Globus pallidus (tissue), 1 donor: ENCODE data around the gene SLC46A2.

ENCODE experiments used
- DNase-seq: peaks from one replicate; pipeline ENCODE4 v3.0.0-alpha.2; 2015; ENCODE audit warnings: low spot score

SLC46A2 gene

DNA sequence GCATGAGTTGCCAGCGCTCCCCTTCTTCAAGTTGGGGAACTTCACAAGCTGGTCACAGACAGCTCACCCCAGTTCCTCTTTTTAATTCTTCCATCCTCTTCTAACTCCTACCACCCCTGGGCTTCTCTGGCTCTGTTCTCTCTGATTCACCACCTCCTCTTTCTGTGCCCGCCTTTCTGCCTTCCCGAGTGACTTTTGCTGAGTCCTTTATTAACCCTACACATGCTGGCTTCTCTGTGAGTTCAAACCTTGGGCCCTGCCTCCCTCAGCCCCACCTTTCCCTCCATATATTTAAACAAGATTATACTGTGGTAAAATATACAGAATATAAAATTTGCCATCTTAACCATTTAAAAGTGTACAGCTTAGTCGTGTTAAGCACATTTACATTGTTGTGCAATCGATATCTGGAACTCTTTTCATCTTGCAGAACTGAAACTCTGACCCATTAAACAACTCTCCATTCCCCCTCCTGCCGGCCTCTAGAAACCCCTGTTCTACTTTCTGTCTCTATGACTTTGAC is 32.0 kb downstream of the SLC46A2 start:
- peak; percentile 55 for DNase-seq

DNA sequence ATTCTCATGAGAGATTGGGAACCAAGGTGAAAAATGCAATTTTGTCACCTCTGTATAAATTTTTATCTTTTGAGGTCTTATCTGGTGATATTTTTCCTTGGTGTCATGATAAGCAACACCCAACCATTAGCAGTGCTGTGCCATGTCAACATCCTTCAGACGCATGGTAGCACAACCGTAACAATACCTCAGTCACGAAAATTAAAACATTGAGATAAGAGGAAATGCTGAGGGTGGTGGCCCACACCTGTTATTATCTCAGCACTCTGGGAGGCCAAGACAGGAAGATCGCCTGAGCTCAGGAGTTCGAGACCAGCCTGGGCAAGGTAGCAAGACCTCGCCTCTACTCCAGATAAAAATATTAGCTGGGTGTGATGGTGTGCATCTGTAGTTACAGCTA is 32.7 kb downstream of the SLC46A2 start:
- DNase-seq: no peak

DNA sequence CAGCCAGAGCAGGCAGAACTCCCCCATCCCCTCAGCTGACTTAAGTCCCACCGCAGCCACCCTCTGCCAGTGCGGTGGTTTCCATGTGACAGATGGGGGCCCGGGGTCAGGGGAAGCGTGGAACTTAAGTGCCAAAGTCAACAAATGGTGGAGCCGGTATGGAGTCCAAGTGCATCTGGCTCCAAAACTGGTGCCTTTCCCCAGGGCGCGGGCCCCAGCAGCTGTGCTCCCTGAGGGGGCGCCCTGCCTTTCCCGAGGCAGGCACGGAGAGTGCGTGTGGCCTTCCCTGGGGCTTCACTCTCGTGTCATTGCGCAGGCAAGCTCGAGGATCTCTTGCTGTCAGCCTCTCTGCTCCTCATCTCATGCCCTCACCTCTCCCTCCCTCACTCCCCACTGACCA is 33.8 kb downstream of the SLC46A2 start:
- DNase-seq: no peak

DNA sequence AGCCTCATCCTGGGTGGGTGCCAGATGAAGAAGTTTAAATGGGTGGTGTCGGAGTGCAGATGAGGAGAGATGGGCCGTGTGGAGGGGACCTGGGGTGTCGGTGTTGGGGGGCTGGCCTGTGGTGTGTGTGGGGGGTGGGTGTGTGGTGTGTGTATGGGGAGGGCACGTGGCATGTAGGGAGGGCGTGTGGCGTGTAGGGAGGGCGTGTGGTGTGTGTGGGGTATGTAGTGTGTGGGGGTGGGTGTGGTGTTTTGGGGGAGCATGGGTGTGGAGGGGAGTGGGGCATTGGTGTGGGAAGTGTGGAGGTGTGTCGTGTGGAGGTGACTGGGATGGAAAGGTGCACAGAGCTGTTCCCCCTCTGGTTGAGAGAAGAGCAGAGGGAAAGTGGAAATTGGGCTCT is 34.5 kb downstream of the SLC46A2 start:
- no peak for DNase-seq

DNA sequence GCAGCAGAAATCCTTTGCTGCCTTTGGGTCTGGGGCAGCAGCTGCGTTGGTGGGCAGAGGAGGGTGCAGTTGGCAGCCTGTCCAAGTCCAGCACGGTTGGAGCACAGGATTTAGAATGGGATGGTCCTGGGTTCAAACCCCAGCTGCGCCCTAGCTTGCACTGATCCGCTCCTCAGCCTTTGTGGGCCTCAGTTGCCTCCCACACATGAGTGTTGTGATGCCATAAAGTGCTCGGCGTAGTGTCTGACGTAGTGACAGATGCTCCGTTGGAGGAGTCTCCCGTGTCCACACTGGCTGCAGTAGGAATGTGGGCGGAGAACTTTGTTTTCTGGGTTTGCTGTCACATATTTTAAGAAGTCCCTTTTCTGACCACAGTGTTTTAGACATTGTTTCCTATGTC is 36.0 kb downstream of the SLC46A2 start:
- DNase-seq: no peak

DNA sequence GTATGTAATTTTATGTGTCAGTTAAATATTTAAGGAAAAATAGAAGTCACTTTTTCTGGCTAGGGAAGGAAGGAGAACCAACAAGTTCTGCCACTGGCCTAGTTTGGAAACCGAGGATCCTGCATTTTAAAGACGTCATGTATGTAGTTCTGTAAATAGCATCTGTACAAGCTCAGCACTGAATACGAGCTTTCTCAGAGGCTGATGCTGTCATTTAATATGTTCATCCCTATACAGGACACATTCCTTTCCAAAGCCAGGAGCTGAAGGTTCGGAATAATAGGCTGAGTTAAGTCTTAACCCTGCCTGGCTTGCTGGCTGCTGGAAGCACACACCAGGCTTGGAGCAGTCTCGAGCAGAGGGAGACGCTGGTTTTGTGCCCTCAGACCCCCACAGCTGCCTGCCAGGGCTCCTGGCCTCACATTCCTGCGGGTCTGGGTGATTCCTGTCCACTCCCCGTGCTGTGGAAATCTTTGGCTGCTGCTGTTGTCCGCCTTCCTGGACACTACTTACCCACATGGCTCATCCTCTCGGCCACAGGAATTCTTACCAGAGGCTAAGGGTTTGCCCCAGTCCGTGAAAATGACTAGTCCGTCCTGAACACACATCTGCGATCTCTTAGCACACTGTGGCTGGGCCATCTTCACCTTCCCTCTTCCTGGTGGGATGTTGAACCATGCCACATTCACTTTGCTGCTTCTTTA is 36.6 kb downstream of the SLC46A2 start:
- DNase-seq: no peak

DNA sequence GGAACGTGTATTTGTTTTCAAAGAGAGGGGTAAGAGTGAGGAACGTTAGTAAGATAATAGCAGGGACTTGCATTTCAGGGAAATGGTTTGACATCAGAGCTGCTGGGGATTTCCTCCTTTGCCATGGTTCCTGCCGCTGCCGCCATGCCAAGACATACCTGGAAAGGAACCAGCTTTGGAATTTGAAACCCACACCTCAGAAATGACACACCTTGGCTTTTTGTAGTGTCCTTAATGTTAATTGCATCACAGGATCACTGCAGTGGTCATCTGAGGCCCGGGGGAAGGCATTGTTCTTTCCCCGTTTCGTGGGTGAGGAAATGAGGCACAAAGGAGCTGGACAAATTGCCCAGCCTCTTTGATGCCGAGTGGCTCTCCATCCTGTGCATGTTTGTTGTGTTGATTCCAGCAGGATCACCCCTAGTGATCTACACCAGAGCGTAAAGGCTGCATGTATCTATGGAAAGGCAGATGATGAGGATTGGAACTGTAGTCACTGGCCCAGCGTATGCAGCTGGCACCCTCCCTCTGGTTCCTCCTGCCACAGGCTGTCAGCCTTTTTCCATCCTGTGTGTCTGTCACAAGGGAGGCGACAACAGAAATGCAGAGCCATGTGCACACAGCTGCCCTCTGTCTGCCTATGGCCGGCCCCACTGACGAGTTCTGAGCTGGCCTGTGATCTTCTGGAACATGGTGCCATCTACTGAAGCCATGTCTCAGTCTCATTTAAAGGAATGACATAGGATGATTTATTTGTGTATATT is 37.8 kb downstream of the SLC46A2 start:
- DNase-seq: peak; percentile 94

DNA sequence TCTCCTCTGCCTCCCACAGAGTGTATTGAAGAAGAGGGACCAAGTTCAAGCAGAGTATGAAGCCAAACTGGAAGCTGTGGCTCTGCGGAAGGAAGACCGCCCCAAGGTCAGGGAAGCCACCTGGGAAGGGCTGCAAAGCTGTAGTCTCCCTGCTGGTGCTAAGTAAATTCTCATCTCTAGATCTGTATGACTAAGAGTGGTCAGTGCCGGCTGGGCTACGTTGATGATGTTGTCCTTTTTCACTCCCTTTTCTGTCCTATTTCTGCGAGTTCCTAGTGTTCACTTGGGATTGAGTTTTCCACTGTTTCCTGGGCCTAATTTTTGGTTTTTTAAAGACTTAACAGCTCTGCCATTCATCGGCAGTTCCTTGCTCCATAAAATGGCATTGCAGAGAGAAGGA is 39.8 kb downstream of the SLC46A2 start:
- no peak for DNase-seq

DNA sequence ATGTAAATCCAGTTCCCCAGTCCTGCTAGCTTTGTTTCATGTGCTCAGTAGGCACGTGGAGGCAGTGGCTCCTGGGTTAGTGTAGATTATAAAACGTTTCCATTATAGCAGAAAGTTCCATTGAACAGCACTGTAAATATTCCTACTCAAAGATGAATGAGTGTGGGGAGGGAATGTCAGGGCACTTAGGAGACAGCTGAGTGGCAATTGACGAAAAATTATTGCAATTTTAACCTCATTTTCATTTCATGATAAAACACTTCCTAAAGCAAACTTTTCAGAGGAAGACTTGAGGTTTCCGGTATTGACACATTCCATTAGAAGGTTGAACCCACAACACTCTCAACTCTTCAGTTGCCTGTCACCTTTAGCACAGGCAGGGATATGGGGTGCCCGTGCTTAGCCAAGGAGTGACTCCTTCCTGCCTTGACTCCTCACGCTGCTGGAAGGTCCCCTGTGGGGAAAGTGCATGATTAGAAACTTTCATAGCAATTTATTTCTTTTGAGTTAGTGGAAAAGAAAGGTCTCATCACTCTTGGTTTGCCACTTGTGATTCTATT is 41.2 kb downstream of the SLC46A2 start:
- DNase-seq: no peak

DNA sequence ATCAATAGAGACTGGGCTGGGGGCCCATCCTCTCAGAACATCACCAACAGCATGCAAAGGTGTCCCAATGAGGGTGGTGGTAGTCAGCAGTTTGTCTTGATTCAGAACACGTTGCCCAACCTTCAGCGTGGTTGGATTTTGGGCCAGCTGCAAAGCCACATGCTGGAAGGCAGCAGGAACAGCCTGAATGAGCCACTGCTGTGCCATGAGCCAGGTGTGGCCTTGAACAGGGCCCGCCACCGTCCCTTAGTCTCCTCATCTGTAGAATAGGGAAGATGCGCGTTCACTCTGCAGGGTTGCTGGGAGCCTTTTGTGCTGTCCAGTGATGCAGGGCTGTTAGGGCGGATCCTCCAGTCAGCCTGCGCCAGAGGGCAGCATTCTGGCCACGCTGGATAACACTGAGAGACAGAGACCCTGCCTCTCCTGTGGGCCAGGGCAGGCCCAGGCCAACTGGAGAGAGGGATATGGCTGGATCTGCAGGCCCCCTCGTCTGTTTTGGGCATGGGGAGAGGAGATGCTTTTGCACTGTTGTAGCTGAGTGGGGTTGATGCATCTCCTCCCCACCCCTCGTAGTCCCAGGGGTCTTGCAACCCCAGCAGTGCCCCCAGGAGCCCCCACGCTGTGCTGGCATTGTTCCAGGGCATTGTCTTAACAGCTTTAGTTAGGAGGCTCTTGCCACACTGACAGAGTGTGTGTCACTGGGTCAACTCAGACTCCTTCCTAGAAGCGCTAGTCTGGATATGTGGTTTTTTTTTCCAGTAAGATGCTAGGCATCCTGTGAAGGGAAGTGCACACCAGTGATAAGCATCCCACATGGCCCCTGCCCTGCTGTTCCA is 42.1 kb downstream of the SLC46A2 start:
- DNase-seq: no peak

DNA sequence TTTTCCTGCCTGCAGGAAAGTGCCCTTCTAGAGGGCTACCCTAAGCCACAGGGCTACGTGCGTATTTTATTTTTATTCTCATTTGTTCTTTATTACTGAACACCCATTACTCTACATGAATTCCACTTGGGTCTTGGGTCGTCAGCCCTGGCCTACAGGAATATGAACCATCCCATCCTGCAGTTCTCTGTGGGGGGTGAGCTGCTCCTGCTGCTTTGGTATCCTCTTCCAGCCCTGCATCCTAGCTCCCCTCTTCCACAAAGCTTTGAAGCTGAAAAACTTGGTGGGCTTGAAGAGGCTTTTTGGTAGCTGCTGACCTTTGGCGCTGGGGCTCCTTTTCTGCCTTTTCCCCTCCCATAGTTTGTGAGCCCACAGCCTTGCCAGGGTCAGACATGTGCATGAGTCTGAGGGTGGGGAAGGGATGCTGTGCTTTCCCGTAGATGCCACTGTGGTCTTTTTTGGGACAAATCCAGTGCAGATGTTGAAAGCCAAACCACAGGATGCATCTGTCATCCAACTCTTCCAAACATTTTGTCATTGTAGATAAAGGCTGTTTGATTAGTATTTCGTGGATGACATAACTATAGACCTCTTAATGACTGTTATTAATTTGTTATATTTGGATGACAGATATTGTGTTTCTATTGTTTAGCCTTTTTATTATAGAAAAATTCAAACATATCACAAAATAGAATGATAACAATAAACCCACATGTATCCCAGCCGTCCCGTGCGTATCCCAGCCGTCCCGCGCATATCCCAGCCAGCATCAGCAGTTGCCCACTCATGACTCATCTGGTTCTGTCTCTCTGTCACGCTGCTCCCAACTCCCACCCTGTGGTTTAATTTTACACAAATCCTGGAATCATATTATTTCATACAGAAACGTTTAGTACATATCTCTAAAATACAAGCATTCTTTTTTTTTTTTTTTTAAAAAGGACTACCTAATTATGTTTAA is 43.9 kb downstream of the SLC46A2 start:
- DNase-seq: no peak

DNA sequence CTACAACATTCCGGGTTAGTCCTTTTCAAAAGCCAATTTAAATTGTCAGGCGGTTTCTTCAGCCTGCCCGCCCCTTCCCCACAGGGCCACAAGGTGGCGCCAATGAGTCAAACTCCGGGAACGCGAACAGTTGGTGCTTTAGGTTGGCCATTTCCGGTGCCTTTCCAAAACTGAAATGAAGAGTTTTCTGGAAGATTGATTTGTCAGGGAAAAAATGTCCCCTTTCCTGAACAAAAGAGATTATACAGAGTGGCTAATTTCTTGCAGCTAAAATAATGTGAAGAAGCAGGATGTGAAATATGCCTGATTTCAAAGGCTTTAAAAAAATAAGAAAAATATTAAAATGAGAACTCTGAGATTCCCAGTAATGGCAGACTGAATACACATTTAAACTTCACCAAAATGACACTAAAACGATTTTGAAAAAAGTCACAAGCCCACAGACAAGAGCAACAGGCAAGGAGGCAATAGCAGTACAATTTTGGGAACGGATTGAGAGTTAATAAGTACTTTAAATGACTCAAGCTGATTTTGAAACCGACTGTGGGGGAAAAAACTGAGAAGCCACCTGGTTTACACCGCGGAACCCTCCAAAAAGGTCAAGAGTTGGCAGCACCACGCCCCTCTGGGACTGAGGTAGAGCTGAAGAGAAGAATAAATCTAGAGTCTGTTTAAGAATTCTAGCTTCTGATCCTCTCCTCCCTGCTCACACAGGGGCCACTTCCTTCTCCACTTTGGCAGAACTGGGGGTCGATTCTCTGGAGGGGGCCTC is 45.7 kb downstream of the SLC46A2 start:
- DNase-seq: peak; percentile 74

DNA sequence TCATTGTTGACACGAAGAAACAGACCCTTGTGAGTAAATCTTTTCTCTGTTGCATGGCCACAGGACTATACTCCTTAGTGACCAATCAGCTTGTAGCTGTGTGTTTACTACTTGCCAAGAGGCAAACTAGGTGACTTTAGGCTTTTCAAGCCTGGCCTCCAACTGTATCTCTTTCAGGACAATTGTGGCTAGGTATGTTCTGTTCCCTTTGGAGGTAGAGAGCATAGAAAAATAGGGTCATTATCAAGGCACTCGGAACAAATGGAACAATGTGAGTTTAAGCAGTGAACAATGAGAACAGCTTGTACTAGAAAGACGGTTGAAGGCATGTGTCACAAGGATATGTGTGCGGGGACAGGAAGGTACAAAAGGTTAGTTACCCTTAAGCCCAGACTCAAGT is 48.1 kb downstream of the SLC46A2 start:
- no peak for DNase-seq

DNA sequence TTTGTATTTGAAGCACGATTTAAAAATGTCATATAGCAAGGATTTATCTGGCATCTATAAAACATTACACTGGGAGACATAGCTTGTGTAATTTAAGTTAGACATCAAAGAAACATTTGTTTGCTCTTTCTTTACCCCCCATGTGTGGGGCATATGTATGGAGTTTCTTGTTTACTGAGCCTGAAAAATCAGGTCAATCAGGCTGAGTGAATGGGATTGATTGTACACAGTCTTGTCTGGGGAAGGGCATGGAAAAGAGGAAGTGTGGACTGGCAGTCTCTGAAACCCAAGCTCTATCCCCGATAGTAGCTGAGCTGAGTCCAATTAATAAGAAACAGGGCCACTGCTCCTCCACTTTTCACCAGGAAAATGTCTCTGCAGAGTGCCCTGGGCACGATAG is 49.4 kb downstream of the SLC46A2 start:
- DNase-seq: peak; percentile 80

DNA sequence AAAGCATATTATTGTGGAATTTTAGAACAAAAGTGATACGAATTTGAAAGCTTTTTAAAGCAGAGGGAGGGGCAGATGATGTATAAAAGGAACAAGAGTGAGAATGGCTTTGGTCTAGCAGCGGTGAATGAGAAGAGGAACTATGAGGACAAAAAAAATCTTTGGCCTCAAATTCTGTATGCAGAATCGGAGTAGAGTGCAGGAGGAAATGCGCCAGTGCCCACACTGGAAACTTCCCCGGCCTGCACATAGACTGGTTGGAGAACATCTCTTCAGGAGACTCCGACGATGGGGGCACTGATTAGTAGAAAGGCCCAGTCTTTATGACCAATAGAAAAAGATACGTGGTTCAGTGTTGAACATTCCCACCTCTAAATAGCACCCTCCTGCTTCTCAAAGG is 51.3 kb downstream of the SLC46A2 start:
- DNase-seq: peak; percentile 53

DNA sequence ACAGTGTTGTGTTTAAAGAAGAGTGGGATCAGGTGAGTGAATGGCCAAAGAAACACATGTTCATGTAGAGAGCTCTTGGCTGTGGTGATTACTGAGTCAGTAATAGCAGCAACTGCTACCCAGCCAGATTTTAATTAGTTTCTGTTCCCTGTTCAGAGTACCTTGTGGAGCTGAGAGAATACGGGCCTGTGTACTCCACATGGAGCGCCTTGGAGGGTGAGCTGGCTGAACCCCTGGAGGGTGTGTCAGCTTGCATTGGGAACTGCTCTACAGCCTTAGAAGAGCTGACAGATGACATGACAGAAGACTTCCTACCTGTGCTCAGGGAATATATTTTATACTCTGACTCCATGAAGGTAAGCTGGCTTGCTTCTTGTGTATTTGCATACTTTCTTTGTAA is 52.3 kb downstream of the SLC46A2 start:
- DNase-seq: no peak

DNA sequence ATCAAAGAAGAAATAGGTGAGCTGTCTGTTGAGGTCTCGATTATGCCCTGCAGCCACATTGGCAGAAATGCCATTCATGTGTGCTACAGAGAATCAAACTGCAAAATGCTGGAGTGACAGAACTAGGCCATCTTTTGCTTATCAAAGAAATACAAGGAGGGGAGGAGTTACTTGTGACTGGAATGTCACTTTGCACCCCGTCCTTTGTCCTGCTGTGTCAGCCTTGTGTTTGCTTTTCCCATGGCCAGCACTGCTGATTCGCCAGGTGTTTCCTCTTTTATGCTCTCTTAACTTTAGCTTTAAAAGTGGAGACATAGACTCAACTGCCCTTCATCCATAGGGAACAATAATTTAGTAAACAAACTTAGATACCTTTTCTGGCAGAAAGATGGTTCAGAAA is 54.3 kb downstream of the SLC46A2 start:
- no peak for DNase-seq

DNA sequence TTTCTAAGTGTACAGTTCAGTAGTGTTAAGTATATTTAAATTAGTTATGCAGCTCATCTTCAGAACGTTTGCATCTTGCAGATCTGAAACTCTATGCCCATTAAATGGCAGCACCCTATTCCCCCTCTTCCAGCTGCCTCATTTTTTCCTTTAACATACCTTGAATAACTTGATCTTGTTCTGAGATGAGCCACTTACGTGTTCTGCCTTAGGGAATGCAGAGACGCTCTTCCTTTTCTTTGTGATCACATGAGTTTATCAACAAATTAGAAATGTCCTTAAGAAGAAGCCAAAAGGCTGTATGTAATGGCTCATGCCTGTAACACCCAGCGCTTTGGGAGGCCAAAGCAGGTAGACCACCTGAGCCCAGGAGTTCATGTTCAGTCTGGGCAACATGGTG is 57.6 kb downstream of the SLC46A2 start:
- DNase-seq: no peak

DNA sequence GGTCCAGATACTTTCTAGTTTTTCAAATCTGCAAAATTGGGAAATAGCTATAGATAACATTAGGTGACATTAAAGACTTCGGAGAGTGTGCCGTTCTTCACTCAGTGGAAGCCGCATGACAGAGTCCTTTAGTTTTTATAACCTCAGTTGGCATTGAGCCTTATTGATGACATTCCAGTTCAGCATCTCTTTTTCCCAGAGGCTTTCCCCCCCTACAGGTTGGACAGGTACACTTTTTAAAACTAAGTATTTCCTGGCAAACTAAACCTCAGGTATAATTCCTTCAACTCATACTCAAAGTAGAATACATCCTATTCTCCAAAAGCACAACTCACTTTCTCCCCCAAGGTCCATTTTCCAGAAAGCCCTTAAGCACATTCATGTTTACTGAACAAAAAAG is 58.7 kb downstream of the SLC46A2 start:
- no peak for DNase-seq

DNA sequence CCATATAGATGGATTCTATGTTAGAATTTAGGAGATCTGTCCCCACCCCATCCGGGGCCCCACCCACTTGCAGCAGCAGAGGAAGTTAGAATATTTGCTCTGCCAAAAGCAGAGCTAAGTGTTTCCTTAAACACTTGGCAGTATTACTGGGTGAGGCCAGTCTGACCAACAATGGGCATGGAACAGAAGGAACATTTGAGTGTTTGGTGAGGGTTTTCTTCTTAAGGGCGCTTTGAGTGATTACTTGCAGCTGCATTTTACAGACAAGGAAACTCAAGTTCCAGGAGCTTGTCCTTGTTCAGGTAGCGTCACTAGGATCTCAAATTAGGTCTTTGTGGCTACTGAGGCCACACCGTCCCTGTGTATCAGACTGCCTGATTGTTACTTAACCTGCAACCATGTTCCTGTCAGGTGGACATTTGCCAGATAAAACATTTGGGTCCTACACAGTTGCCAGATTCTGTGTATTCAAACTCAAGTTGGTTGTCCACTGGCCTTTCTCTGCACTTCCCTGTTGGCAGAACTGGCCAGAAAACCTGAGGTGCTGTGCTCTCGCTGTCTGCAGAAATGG is 59.3 kb downstream of the SLC46A2 start:
- no peak for DNase-seq
